ENCODE results near the gene KRT73.

DNA sequence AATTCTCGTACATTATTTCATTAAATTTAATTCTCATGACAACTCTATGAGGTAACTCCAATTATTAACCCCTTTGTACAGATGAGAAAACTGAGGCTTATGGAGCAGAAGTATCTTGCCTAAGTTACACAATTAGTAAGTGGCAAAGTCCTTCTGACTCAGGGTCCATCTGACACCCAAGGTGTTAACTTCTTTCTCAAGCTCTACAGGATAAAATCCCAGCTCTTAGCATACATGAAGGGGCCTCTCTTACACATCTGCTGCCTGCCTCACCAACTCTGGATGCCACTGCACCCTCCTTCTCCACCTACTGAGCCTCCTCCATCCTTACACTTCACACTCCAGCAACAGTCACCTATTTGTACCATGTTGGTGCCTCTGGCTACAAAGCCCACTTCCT is 12.8 kb downstream of the KRT73 start:
- no peak for TF ChIP-seq POLR2A (IDR thresholded peaks at IDR 0.05)
- TF ChIP-seq, protein P1, sequence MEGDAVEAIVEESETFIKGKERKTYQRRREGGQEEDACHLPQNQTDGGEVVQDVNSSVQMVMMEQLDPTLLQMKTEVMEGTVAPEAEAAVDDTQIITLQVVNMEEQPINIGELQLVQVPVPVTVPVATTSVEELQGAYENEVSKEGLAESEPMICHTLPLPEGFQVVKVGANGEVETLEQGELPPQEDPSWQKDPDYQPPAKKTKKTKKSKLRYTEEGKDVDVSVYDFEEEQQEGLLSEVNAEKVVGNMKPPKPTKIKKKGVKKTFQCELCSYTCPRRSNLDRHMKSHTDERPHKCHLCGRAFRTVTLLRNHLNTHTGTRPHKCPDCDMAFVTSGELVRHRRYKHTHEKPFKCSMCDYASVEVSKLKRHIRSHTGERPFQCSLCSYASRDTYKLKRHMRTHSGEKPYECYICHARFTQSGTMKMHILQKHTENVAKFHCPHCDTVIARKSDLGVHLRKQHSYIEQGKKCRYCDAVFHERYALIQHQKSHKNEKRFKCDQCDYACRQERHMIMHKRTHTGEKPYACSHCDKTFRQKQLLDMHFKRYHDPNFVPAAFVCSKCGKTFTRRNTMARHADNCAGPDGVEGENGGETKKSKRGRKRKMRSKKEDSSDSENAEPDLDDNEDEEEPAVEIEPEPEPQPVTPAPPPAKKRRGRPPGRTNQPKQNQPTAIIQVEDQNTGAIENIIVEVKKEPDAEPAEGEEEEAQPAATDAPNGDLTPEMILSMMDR (IDR thresholded peaks at IDR 0.05), result no peak
- no peak for TF ChIP-seq EP300 (IDR thresholded peaks at IDR 0.05)
